Stimulated activated CD8-positive, alpha-beta memory T cell treated with anti-CD3 and anti-CD28 coated beads, Interleukin-7, amount 100 ng/mL, for 4 hours (primary cell): Measurements from ENCODE around the gene KLF3.

Experiments
- DNase-seq, 2 donors: peaks; one replicate each; pipeline ENCODE4 v3.0.0-alpha.2; 2020; ENCODE audit warnings: low read depth in 2 of 2

KLF3 gene

GRCh38 chr4:38738940-38739803 lies 75.2 kb downstream of the KLF3 start:
- DNase-seq = no peak

DNA sequence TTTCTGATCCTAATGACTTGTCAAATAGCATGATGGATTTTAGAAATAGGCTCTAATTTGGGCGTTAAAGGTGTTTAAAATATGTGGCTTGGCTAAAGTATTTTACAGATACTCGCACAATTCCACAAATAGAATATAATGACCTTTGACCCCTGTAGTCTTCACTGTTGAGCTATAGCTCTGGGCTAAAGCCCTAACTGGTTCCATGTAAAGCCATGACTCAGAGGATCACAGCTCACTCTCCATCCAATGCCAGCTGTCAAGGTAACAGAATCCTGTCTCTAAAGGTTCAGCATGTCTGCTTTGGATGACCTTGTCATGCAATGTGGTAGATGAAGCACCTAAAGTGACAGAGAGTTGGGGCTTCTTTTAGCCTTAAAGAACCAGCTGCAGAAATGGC lies 76.3 kb downstream of the KLF3 start:
- DNase-seq = no peak

- DNase-seq = no peak
These were observed 79.9 kb downstream of the KLF3 start for GRCh38 chr4:38743866-38744265.

GRCh38 chr4:38745881-38746280 lies 81.9 kb downstream of the KLF3 start:
- DNase-seq = no peak

GRCh38 chr4:38747629-38748028 lies 83.6 kb downstream of the KLF3 start:
- no peak for DNase-seq

DNA sequence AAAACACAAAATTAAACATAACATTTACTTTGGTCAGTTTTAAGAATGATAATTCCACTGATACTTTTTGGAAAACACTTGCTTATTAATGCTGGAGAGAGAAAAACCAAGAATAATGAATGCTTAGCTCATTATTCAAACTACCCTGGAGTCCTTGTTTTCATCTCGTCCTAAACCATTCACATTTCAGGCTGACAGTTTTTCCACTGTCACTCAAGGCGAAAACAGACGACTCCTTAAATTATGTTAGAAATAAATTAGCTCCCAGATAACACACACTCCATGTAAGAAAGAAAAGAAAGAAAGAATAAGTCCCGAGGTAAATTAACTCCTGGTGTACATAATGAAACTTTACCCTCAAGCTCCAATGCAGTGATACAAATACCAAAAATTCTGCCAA lies 85.3 kb downstream of the KLF3 start:
- DNase-seq = no peak
